Activated CD4-positive, alpha-beta T cell treated with anti-CD3 and anti-CD28 coated beads, Interleukin-2, amount 10 ng/mL, durations not matched to agents 7 days and 5 days (primary cell): Measurements from ENCODE around the gene NMUR1. TPM values are rescaled to one million over a fixed set of nuclear protein-coding genes. Genes with fewer than 3 reads are reported as not detected.

Experiments
- CTCF ChIA-PET: fragments of 350-600 bp; sonication (Branson Sonifier 250); formaldehyde crosslinking; loops from one replicate; lab custom pipeline; 2021; ENCODE audit warnings: antibody characterized with exemption; lab: Charles Lee
- POLR2A ChIA-PET: fragments of 350-600 bp; sonication (Branson Sonifier 250); formaldehyde crosslinking; loops from one replicate; lab custom pipeline; 2021; ENCODE audit warnings: antibody characterized with exemption; lab: Charles Lee
- DNase-seq: peaks from one replicate; pipeline ENCODE4 v3.0.0-alpha.2; 2020
- H3K27ac Mint-ChIP-seq: one replicate; pipeline ENCODE4 v1.8.0; 2021; ENCODE audit warnings: mild to moderate bottlenecking, moderate library complexity, mixed read lengths
- H3K27me3 Mint-ChIP-seq: one replicate; pipeline ENCODE4 v1.8.0; 2021; ENCODE audit warnings: mixed read lengths
- H3K36me3 Mint-ChIP-seq: one replicate; pipeline ENCODE4 v1.8.0; 2021; ENCODE audit warnings: low read depth, mixed read lengths
- H3K4me1 Mint-ChIP-seq: one replicate; pipeline ENCODE4 v1.8.0; 2021; ENCODE audit warnings: mixed read lengths
- H3K4me3 Mint-ChIP-seq: one replicate; pipeline ENCODE4 v1.8.0; 2021; ENCODE audit warnings: mild to moderate bottlenecking, moderate library complexity, mixed read lengths
- H3K9me3 Mint-ChIP-seq: one replicate; pipeline ENCODE4 v1.8.0; 2021; ENCODE audit warnings: mixed read lengths
- total RNA-seq, 2 experiments: library from RNA; stranded (reverse); gene quantifications; one replicate each; pipeline ENCODE4 v1.2.3, GENCODE V29; 2021

The NMUR1 gene
- total RNA-seq, 2 experiments from 2014 or later: 0.47 to 0.60 TPM

GRCh38 chr2:231519975-231520555 is 10.2 kb downstream of the NMUR1 start:
- Mint-ChIP-seq H3K27ac (no peak overlapping the region), H3K4me3 (no peak overlapping the region), H3K4me1 (peaks cover 29% of the 10 kb centered on the region), H3K27me3 (peaks cover 20% of the 10 kb centered on the region), H3K36me3 (no peaks in the 10 kb centered on the region), H3K9me3 (no peaks in the 10 kb centered on the region)
- POLR2A ChIA-PET: no interaction called here
- CTCF ChIA-PET: interaction anchor here (0.6 to 1.3 kb wide), 2 partner anchors 81 to 187 kb away, joined by 3 read pairs; no protein-coding TSS in a partner anchor
- no peak for DNase-seq

DNA sequence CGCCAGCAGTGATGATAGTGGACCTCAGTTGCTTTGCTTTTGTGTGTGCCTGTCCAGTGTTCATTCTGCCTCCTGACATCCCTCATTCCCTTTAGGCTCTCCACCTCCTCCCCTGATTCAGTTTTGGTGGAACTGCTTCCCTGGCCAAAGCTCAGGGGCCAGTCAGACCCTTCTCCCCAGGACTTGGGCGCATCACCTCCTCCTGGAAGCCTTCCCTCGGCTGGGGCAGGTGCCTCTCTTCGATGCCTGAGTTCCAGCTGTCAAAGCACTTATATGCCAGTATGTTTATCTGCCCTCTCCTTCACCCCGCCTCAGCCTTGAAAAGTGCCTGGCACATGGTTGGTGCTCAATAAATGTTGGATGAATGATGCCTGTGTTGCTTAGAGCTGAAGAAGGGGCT is 11.5 kb downstream of the NMUR1 start:
- POLR2A ChIA-PET: no interaction called here
- no peak for DNase-seq
- Mint-ChIP-seq H3K36me3 (no peaks in the 10 kb centered on the region), H3K9me3 (no peaks in the 10 kb centered on the region), H3K4me1 (peaks cover 30% of the 10 kb centered on the region), H3K4me3 (no peak overlapping the region), H3K27ac (no peak overlapping the region), H3K27me3 (peaks cover 20% of the 10 kb centered on the region)
- CTCF ChIA-PET: interaction anchor here (0.6 to 2.4 kb wide), 3 partner anchors 39 to 158 kb away, joined by 3 to 9 read pairs (median 8); no protein-coding TSS in a partner anchor

DNA sequence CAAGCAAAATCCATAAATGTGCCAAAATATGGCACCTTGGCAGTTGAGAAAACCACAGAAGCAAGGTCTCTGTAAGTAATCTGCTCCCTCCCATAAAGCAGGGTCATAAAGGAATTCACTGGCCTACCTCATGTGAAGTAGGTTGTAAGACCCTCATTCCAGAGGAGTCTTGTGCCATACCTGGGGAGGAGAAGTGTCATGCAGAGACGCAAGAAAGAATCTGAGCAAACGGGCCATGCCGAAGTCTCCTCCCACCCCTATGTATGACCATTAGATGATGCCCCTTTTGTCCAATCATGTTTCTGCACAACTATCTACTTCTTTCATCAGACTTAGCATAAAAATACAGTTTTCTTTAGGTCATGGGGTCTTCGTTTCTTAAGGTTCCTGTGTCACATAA is 14.6 kb downstream of the NMUR1 start:
- ChIA-PET POLR2A (no interaction called here), CTCF (interaction anchor here (0.6 to 1.6 kb wide), 3 partner anchors 11 to 53 kb away, joined by 3 to 4 read pairs (median 3); partner anchors contain the start of gene NCL)
- peak overlapping the region; percentile 9 for H3K27ac Mint-ChIP-seq
- H3K4me3 Mint-ChIP-seq: no peak overlapping the region
- no peaks in the 10 kb centered on the region for H3K36me3 Mint-ChIP-seq
- peaks cover 30% of the 10 kb centered on the region for H3K4me1 Mint-ChIP-seq
- DNase-seq: no peak
- no peaks in the 10 kb centered on the region for H3K9me3 Mint-ChIP-seq
- H3K27me3 Mint-ChIP-seq: peaks cover 9% of the 10 kb centered on the region

DNA sequence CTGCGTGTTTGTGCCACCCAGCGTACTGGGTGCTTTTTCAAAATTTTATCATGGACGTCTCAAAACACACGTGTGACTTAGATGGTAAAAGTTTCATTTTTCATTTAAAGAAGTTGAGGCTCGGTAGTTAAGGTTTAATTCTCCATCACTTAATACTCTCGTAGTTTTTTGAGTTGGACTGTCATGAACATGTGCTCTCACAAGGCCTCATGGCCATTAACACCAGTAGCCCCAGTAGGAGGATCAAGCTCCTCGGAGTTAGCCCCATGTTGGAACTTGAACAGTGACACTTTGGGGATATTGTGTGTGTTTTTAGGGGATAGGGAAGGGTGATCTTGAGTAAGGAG is 15.3 kb downstream of the NMUR1 start:
- DNase-seq: no peak
- peak overlapping the region; percentile 86 for H3K4me3 Mint-ChIP-seq
- ChIA-PET CTCF (interaction anchor here (0.6 to 1.6 kb wide), 5 partner anchors 10 to 192 kb away, joined by 3 to 4 read pairs (median 3); partner anchors contain the start of gene NCL), POLR2A (interaction anchor here (0.6 kb wide), 1 partner anchor 211 kb away, joined by 3 read pairs; no protein-coding TSS in a partner anchor)
- H3K36me3 Mint-ChIP-seq: no peaks in the 10 kb centered on the region
- peak overlapping the region; percentile 92 for H3K27ac Mint-ChIP-seq
- peaks cover 5% of the 10 kb centered on the region for H3K27me3 Mint-ChIP-seq
- H3K9me3 Mint-ChIP-seq: no peaks in the 10 kb centered on the region
- peaks cover 28% of the 10 kb centered on the region for H3K4me1 Mint-ChIP-seq

GRCh38 chr2:231514225-231514950 is 15.9 kb downstream of the NMUR1 start:
- DNase-seq: peak; percentile 99
- no peaks in the 10 kb centered on the region for H3K9me3 Mint-ChIP-seq
- peak overlapping the region; percentile 92 for H3K27ac Mint-ChIP-seq
- H3K27me3 Mint-ChIP-seq: peaks cover 3% of the 10 kb centered on the region
- peak overlapping the region; percentile 86 for H3K4me3 Mint-ChIP-seq
- ChIA-PET CTCF (interaction anchor here (0.9 to 1.6 kb wide), 4 partner anchors 10 to 193 kb away, joined by 3 to 4 read pairs (median 3); partner anchors contain the start of gene NCL), POLR2A (interaction anchor here (0.6 kb wide), 2 partner anchors 10 to 211 kb away, joined by 3 read pairs; no protein-coding TSS in a partner anchor)
- H3K4me1 Mint-ChIP-seq: peaks cover 28% of the 10 kb centered on the region
- no peaks in the 10 kb centered on the region for H3K36me3 Mint-ChIP-seq

DNA sequence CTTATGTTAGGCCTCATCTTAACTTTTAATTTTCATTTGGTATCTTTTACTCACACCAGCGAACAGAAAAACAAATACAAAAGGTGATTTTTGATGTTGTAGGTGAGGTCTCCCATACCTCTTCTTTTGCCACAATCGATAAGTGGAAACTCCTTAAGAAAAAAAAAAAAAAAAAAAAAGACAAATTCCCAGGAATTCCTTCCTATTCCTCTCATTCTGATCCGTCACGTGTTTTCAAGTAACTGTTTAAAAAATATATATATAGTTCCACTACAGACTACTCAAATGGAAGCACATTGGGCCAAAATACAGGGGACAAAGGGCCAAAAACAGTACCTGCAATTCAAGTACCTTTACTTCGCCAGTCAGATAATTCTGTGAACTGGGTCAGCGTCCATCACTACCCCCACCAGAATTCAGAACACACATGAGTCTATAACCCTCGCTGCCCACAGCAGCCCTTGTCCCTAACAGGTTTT is 16.5 kb downstream of the NMUR1 start:
- no peaks in the 10 kb centered on the region for H3K27me3 Mint-ChIP-seq
- H3K4me1 Mint-ChIP-seq: peaks cover 28% of the 10 kb centered on the region
- peak overlapping the region; percentile 86 for H3K4me3 Mint-ChIP-seq
- DNase-seq: no peak
- no peaks in the 10 kb centered on the region for H3K36me3 Mint-ChIP-seq
- CTCF ChIA-PET: no interaction called here
- POLR2A ChIA-PET: interaction anchor here (0.6 kb wide), 1 partner anchor 9 kb away, joined by 3 read pairs; no protein-coding TSS in a partner anchor
- no peaks in the 10 kb centered on the region for H3K9me3 Mint-ChIP-seq
- peak overlapping the region; percentile 92 for H3K27ac Mint-ChIP-seq

- H3K36me3 Mint-ChIP-seq: no peaks in the 10 kb centered on the region
- no peaks in the 10 kb centered on the region for H3K9me3 Mint-ChIP-seq
- H3K4me3 Mint-ChIP-seq: peak overlapping the region; percentile 7
- H3K4me1 Mint-ChIP-seq: peaks cover 24% of the 10 kb centered on the region
- ChIA-PET POLR2A (no interaction called here), CTCF (interaction anchor here (0.8 to 1.4 kb wide), 5 partner anchors 31 to 230 kb away, joined by 3 to 6 read pairs (median 4); no protein-coding TSS in a partner anchor)
- H3K27me3 Mint-ChIP-seq: no peaks in the 10 kb centered on the region
- H3K27ac Mint-ChIP-seq: no peak overlapping the region
- no peak for DNase-seq
These were observed 18.0 kb downstream of the NMUR1 start for GRCh38 chr2:231512222-231512621.

GRCh38 chr2:231503766-231504165 is 26.5 kb downstream of the NMUR1 start:
- no peak overlapping the region for H3K4me3 Mint-ChIP-seq
- H3K36me3 Mint-ChIP-seq: no peaks in the 10 kb centered on the region
- POLR2A ChIA-PET: no interaction called here

GRCh38 chr2:231502596-231502995 is 27.6 kb downstream of the NMUR1 start:
- POLR2A ChIA-PET: no interaction called here
- H3K4me1 Mint-ChIP-seq: no peaks in the 10 kb centered on the region
- no peak overlapping the region for H3K27ac Mint-ChIP-seq
- H3K36me3 Mint-ChIP-seq: no peaks in the 10 kb centered on the region
- no peak for DNase-seq
- no peak overlapping the region for H3K4me3 Mint-ChIP-seq
- CTCF ChIA-PET: interaction anchor here (1.4 kb wide), 1 partner anchor 14 kb away, joined by 3 read pairs; no protein-coding TSS in a partner anchor
- no peaks in the 10 kb centered on the region for H3K9me3 Mint-ChIP-seq
- no peaks in the 10 kb centered on the region for H3K27me3 Mint-ChIP-seq

More at GRCh38 chr2:231503766-231504165, 26.5 kb downstream of the NMUR1 start:
- no peaks in the 10 kb centered on the region for H3K4me1 Mint-ChIP-seq
- CTCF ChIA-PET: no interaction called here
- H3K27me3 Mint-ChIP-seq: no peaks in the 10 kb centered on the region
- no peak overlapping the region for H3K27ac Mint-ChIP-seq
- H3K9me3 Mint-ChIP-seq: no peaks in the 10 kb centered on the region
- DNase-seq: no peak

DNA sequence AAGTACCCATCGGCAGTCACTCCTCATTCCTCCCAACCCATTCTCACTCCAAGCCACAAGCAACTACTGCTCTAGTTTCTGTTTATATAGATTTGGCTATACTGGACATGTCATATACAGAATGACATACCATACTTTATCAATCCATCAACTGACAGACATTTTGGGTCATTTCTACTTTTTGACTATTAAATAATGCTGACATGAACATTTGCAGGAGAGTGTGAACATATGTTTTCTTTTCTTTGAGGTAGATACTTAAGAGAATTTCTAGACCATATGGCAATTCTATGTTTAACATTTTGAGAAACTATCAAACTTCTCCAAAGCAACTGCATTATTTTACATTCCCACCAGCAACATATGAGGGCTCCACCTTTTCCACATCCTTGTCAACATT is 32.6 kb downstream of the NMUR1 start:
- no peaks in the 10 kb centered on the region for H3K27me3 Mint-ChIP-seq
- no peaks in the 10 kb centered on the region for H3K9me3 Mint-ChIP-seq
- no peak for DNase-seq
- CTCF ChIA-PET: interaction anchor here (0.6 kb wide), 1 partner anchor 40 kb away, joined by 4 read pairs; no protein-coding TSS in a partner anchor
- no peak overlapping the region for H3K4me3 Mint-ChIP-seq
- POLR2A ChIA-PET: interaction anchor here (0.6 kb wide), 1 partner anchor 66 kb away, joined by 4 read pairs; no protein-coding TSS in a partner anchor
- no peaks in the 10 kb centered on the region for H3K36me3 Mint-ChIP-seq
- H3K4me1 Mint-ChIP-seq: peaks cover 4% of the 10 kb centered on the region
- no peak overlapping the region for H3K27ac Mint-ChIP-seq

DNA sequence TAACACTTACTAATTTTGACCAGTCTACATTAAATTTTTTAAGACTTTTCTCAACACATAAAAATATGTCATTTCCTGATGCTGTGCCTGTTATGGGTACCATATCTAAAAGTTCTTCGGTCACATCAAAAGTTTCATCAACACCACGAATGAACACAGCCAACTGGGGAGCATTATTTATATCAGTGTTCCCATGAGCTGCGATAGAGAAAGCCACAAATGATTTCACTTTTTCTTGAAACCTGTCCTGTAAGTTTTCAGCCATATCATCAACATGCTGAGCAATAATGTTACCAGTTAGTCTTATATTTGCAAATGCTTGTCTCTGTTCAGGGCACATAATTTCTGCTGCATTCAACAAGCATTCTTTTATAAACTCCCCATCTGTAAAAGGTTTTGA is 35.6 kb downstream of the NMUR1 start:
- H3K4me1 Mint-ChIP-seq: peaks cover 4% of the 10 kb centered on the region
- DNase-seq: no peak
- CTCF ChIA-PET: interaction anchor here (2.3 kb wide), 1 partner anchor 12 kb away, joined by 10 read pairs; no protein-coding TSS in a partner anchor

GRCh38 chr2:231490801-231491200 is 39.4 kb downstream of the NMUR1 start:
- DNase-seq: no peak
- Mint-ChIP-seq H3K27me3 (no peaks in the 10 kb centered on the region), H3K9me3 (no peaks in the 10 kb centered on the region), H3K36me3 (no peaks in the 10 kb centered on the region), H3K4me3 (no peak overlapping the region), H3K4me1 (peaks cover 12% of the 10 kb centered on the region), H3K27ac (no peak overlapping the region)
- CTCF ChIA-PET: interaction anchor here (0.9 to 1.4 kb wide), 3 partner anchors 12 to 88 kb away, joined by 3 read pairs; partner anchors contain the start of gene NCL
- POLR2A ChIA-PET: no interaction called here

More for the DNA sequence above, 35.6 kb downstream of the NMUR1 start:
- no peak overlapping the region for H3K27ac Mint-ChIP-seq
- no peaks in the 10 kb centered on the region for H3K27me3 Mint-ChIP-seq
- H3K4me3 Mint-ChIP-seq: no peak overlapping the region
- POLR2A ChIA-PET: no interaction called here
- no peaks in the 10 kb centered on the region for H3K36me3 Mint-ChIP-seq
- H3K9me3 Mint-ChIP-seq: no peaks in the 10 kb centered on the region
